CD4-positive, CD25-positive, alpha-beta regulatory T cell (primary cell): ENCODE results near the gene CDH7. TPM values are rescaled to one million over a fixed set of nuclear protein-coding genes. Genes with fewer than 3 reads are reported as not detected.
A peak's percentile ranks its signal among the peaks of the same experiment; 100 is the strongest.

Experiments used
- ATAC-seq, 2 donors: fragments of 150-1000 bp; cut with Tn5 transposase; one replicate each; pipeline ENCODE4 v1.10.0; 2021; ENCODE audit warnings: low read depth in 2 of 2, moderate number of reproducible peaks in 2 of 2, moderate library complexity in 1 of 2
- DNase-seq, 3 donors: peaks; one replicate each; pipeline versions ENCODE4 v3.0.0 to v3.0.0-alpha.2; 2012 to 2022; ENCODE audit warnings: mixed read lengths in 1 of 3
- H3K27ac ChIP-seq: one replicate; pipeline ENCODE4 v1.7.0; 2013; ENCODE audit warnings: mild to moderate bottlenecking, low read length; ENCODE audit not compliant: insufficient read depth, poor library complexity, severe bottlenecking
- H3K27me3 ChIP-seq: one replicate; pipeline ENCODE4 v1.7.0; 2013; ENCODE audit warnings: low read length; ENCODE audit not compliant: control insufficient read depth, insufficient read depth
- H3K36me3 ChIP-seq: one replicate; pipeline ENCODE4 v1.7.0; 2013; ENCODE audit warnings: mild to moderate bottlenecking, low read length, moderate library complexity; ENCODE audit not compliant: control insufficient read depth, insufficient read depth
- H3K4me1 ChIP-seq: 2 replicates; pipeline ENCODE4 v1.7.0; 2013; ENCODE audit warnings: mild to moderate bottlenecking, low read length; ENCODE audit not compliant: insufficient read depth, control insufficient read depth, poor library complexity, severe bottlenecking
- H3K4me3 ChIP-seq: one replicate; pipeline ENCODE4 v1.7.0; 2013; ENCODE audit warnings: low read depth, mild to moderate bottlenecking, low read length, moderate library complexity
- H3K9me3 ChIP-seq, 2 experiments: 1 replicate in 1 of 2; 2 replicates in 1 of 2; pipeline ENCODE4 v1.7.0; 2013; ENCODE audit warnings: low read length in 2 of 2, mild to moderate bottlenecking in 1 of 2, moderate library complexity in 1 of 2; ENCODE audit not compliant: control insufficient read depth in 2 of 2
- H3K27ac Mint-ChIP-seq, 3 donors: one replicate each; pipeline ENCODE4 v1.8.0; 2020 to 2022; ENCODE audit warnings: mild to moderate bottlenecking in 3 of 3, mixed read lengths in 3 of 3, moderate library complexity in 2 of 3
- H3K27me3 Mint-ChIP-seq: one replicate; pipeline ENCODE4 v1.8.0; 2022; ENCODE audit warnings: mild to moderate bottlenecking, mixed read lengths
- H3K36me3 Mint-ChIP-seq: one replicate; pipeline ENCODE4 v1.8.0; 2020; ENCODE audit warnings: mixed read lengths
- H3K4me1 Mint-ChIP-seq, 4 donors: one replicate each; pipeline ENCODE4 v1.8.0; 2020 to 2022; ENCODE audit warnings: mixed read lengths in 4 of 4, mild to moderate bottlenecking in 1 of 4
- H3K4me3 Mint-ChIP-seq, 4 donors: one replicate each; pipeline ENCODE4 v1.8.0; 2020 to 2022; ENCODE audit warnings: mild to moderate bottlenecking in 4 of 4, mixed read lengths in 4 of 4, moderate library complexity in 3 of 4
- H3K9me3 Mint-ChIP-seq, 7 donors: one replicate each; pipeline ENCODE4 v1.8.0; 2020 to 2022; ENCODE audit warnings: mixed read lengths in 7 of 7, mild to moderate bottlenecking in 3 of 7, moderate library complexity in 2 of 7
- polyA plus RNA-seq, 4 donors: library from polyadenylated mRNA; unstranded; fragments of 300-500 nt; fragmentation: Illumina TruSeq; gene quantifications; one replicate each; pipeline ENCODE4 v1.2.3, GENCODE V29; 2021
- total RNA-seq: library from RNA; stranded (reverse); gene quantifications from one replicate; pipeline ENCODE4 v1.2.3, GENCODE V29; 2022

Gene CDH7
- total and polyA plus RNA-seq, 5 donors from 2014 or later = not detected

GRCh38 chr18:65922103-65922502, 171.3 kb downstream of the CDH7 start:
- ATAC-seq = no peak
- Mint-ChIP-seq H3K27ac (no peak overlapping the region), H3K36me3 (no peaks in the 10 kb centered on the region)

GRCh38 chr18:65924904-65925303, 174.1 kb downstream of the CDH7 start:
- H3K36me3 Mint-ChIP-seq = no peaks in the 10 kb centered on the region

More at GRCh38 chr18:65922103-65922502, 171.3 kb downstream of the CDH7 start:
- peaks cover 0 to 2% of the 10 kb centered on the region in 2 experiments for H3K9me3 ChIP-seq
- DNase-seq = no peak
- no peaks in the 10 kb centered on the region for H3K27me3 Mint-ChIP-seq
- H3K4me3 Mint-ChIP-seq = no peak overlapping the region
- H3K4me3 ChIP-seq = no peak overlapping the region
- no peaks in the 10 kb centered on the region for H3K36me3 ChIP-seq
- no peaks in the 10 kb centered on the region for H3K27me3 ChIP-seq
- H3K27ac ChIP-seq = no peak overlapping the region
- no peaks in the 10 kb centered on the region for H3K4me1 Mint-ChIP-seq
- H3K9me3 Mint-ChIP-seq = peaks cover 0 to 19% (median 2%) of the 10 kb centered on the region in 7 donors
- no peaks in the 10 kb centered on the region for H3K4me1 ChIP-seq

GRCh38 chr18:65934874-65935273, 184.1 kb downstream of the CDH7 start:
- Mint-ChIP-seq H3K27me3 (no peaks in the 10 kb centered on the region), H3K36me3 (no peaks in the 10 kb centered on the region), H3K4me1 (peaks cover 0 to 5% (median 0%) of the 10 kb centered on the region in 4 donors), H3K4me3 (no peak overlapping the region), H3K9me3 (peaks cover 4 to 36% (median 8%) of the 10 kb centered on the region in 7 donors), H3K27ac (no peak overlapping the region)
- H3K27me3 ChIP-seq = no peaks in the 10 kb centered on the region
- no peak overlapping the region for H3K4me3 ChIP-seq
- no peaks in the 10 kb centered on the region for H3K36me3 ChIP-seq
- H3K9me3 ChIP-seq = peaks cover 7 to 11% of the 10 kb centered on the region in 2 experiments
- ATAC-seq (no peak), DNase-seq (no peak)
- no peaks in the 10 kb centered on the region for H3K4me1 ChIP-seq
- H3K27ac ChIP-seq = no peak overlapping the region

More at GRCh38 chr18:65924904-65925303, 174.1 kb downstream of the CDH7 start:
- ATAC-seq = no peak
- DNase-seq = no peak
- no peaks in the 10 kb centered on the region for H3K36me3 ChIP-seq
- no peaks in the 10 kb centered on the region for H3K27me3 Mint-ChIP-seq
- no peaks in the 10 kb centered on the region for H3K4me1 ChIP-seq
- H3K4me1 Mint-ChIP-seq = no peaks in the 10 kb centered on the region
- H3K27ac ChIP-seq = no peak overlapping the region
- peaks cover 0 to 2% of the 10 kb centered on the region in 2 experiments for H3K9me3 ChIP-seq
- H3K9me3 Mint-ChIP-seq = peaks cover 1 to 19% (median 3%) of the 10 kb centered on the region in 7 donors
- H3K27ac Mint-ChIP-seq = no peak overlapping the region
- no peak overlapping the region for H3K4me3 Mint-ChIP-seq
- no peaks in the 10 kb centered on the region for H3K27me3 ChIP-seq
- no peak overlapping the region for H3K4me3 ChIP-seq

GRCh38 chr18:65936678-65937077, 185.9 kb downstream of the CDH7 start:
- Mint-ChIP-seq H3K36me3 (no peaks in the 10 kb centered on the region), H3K27me3 (no peaks in the 10 kb centered on the region), H3K4me1 (peaks cover 0 to 5% (median 0%) of the 10 kb centered on the region in 4 donors), H3K9me3 (peaks cover 4 to 33% (median 5%) of the 10 kb centered on the region in 7 donors), H3K27ac (no peak overlapping the region), H3K4me3 (no peak overlapping the region)
- no peak for ATAC-seq
- no peak for DNase-seq
- H3K27ac ChIP-seq = no peak overlapping the region
- peaks cover 6 to 7% of the 10 kb centered on the region in 2 experiments for H3K9me3 ChIP-seq
- no peaks in the 10 kb centered on the region for H3K4me1 ChIP-seq
- no peaks in the 10 kb centered on the region for H3K27me3 ChIP-seq
- no peak overlapping the region for H3K4me3 ChIP-seq
- H3K36me3 ChIP-seq = no peaks in the 10 kb centered on the region

GRCh38 chr18:65937180-65937579, 186.4 kb downstream of the CDH7 start:
- peaks cover 6 to 7% of the 10 kb centered on the region in 2 experiments for H3K9me3 ChIP-seq
- no peak overlapping the region for H3K4me3 Mint-ChIP-seq
- no peaks in the 10 kb centered on the region for H3K36me3 Mint-ChIP-seq
- H3K36me3 ChIP-seq = no peaks in the 10 kb centered on the region
- DNase-seq = no peak
- H3K9me3 Mint-ChIP-seq = peaks cover 4 to 28% (median 5%) of the 10 kb centered on the region in 7 donors
- H3K27me3 ChIP-seq = no peaks in the 10 kb centered on the region
- H3K4me1 Mint-ChIP-seq = peaks cover 0 to 5% (median 0%) of the 10 kb centered on the region in 4 donors
- H3K4me3 ChIP-seq = no peak overlapping the region
- H3K27me3 Mint-ChIP-seq = no peaks in the 10 kb centered on the region
- H3K4me1 ChIP-seq = no peaks in the 10 kb centered on the region
- H3K27ac ChIP-seq = no peak overlapping the region
- ATAC-seq = no peak
- no peak overlapping the region for H3K27ac Mint-ChIP-seq

GRCh38 chr18:65938592-65939372, 188.0 kb downstream of the CDH7 start:
- Mint-ChIP-seq H3K27ac (no peak overlapping the region), H3K4me1 (peaks cover 0 to 5% (median 0%) of the 10 kb centered on the region in 4 donors), H3K9me3 (peaks cover 4 to 27% (median 9%) of the 10 kb centered on the region in 7 donors), H3K36me3 (no peaks in the 10 kb centered on the region), H3K4me3 (no peak overlapping the region), H3K27me3 (no peaks in the 10 kb centered on the region)
- H3K9me3 ChIP-seq = peaks cover 6 to 7% of the 10 kb centered on the region in 2 experiments
- ATAC-seq (no peak), DNase-seq (peak in 1 of 3 donors; percentile 8)
- H3K36me3 ChIP-seq = no peaks in the 10 kb centered on the region
- no peak overlapping the region for H3K4me3 ChIP-seq
- H3K4me1 ChIP-seq = no peaks in the 10 kb centered on the region
- no peaks in the 10 kb centered on the region for H3K27me3 ChIP-seq
- H3K27ac ChIP-seq = no peak overlapping the region
